NCI-H1048 (cell line): ENCODE data around the gene MGA.

Source experiments
- DNase-seq: peaks from one replicate; lab custom pipeline; 2025; lab: John Stamatoyannopoulos, UW

The MGA gene

DNA sequence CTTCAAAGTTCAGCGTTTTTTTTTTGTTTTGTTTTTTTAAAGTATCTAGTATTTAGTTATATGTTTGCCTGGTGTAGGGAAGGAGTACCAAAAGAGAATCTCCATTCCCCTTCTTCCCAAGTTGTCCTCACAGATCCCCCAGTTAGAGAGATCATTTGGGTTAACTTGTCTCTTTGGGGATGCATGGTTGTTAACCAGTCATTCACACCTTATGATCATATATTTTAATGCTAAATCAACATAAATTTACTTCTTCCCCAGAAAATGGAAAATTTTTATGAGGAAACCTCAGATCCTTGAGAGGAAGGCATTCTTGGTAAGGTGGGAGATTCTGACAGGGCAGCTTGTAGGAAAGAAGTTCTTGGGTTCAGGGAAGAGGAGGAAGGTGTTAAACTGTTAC is 1.5 kb upstream of the MGA start:
- no peak for DNase-seq

DNA sequence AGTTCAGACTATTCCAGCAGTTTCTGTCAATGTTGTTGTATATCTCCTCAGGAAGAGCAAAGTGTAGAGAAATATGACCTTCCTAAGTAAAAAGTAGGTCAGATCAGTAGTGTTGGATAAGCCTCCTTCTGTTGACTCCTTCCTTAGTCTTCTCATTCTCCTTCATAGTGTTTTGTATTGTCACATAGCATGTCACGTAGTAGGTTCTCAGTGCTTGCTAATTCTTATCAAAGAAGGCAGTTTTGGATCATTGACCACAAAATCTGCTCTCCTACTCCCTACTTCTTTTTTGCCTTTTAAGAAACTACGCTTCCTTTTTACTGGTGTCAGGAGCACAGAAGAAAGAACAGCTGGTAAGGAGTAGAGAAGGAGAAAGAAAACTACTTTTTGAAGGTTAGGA is 1.0 kb upstream of the MGA start:
- no peak for DNase-seq

DNA sequence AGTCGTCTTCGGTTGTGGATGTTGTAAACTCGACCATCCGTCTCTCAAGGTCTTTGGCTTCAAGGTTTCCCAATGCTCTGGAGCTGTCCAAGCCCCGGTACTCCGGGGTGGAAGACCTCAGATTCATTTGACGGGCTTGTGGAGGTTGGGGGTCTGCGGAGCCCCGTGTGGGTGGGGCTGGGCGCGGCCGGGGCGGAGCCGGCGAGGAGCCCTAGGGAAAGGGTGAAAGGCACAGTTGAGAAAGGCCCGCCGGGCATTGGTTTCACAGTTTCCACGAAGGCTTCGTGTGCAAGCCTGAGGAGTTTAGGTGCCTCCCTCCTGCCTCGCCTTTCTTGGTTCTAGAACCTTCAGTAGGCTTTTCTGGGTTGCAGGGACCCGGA is 360 bp upstream of the MGA start:
- DNase-seq = no peak

DNA sequence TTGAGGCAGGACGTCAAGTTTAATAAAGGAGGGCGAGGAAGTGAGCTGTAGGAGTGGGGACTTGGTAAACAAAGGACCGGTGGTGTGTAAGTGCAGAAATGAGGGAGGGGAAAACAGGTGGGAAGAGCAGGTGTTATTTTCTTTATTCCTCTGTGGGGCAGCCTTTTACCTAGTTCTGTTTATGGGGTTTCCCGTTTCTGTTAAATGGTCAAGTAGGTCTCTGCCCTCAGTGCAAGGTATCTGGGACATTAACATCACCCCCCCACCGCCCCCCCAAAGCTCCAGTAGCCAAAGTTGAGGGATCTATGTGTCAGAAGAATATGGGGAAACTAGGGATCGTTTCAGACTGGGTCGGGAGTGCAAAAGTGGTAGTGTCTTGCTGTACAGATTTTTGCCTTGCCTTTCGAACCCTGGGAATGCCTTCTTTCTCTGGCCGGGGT is 893 bp downstream of the MGA start:
- no peak for DNase-seq

DNA sequence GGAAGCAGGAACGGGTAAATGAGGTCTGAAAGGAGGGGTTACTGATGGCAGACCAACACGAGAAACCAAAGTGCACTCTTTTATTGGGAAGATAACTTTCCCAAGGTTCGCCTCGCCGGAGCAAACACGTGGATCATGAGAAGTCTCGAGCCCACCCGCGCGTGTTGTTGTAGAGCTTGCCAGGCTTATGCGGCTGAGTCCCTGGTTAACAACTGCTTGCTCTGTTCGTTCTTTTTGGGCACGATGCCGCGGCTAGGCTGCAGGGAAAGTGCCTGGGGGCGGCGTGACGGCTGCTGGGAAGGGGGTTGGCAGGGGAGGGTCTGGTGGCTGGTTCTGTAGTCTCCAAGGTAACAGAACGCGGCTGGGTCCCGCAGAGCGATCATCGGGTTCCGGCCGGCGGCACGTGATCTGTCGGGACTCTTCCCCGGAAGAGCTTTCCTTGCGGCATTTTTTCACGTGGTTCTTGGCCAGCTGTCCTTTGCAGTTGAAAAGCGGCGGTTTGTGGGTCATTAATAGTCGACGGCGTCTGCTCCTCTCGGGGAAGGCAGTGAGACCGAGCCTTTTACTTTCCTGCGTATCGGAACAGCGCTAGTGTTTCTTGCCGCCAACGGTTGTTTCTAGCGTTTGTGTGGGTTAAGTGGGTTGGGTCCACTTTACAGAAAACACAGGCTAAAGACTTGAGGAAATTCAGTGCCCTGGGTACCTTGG is 1.5 kb downstream of the MGA start:
- DNase-seq = no peak

DNA sequence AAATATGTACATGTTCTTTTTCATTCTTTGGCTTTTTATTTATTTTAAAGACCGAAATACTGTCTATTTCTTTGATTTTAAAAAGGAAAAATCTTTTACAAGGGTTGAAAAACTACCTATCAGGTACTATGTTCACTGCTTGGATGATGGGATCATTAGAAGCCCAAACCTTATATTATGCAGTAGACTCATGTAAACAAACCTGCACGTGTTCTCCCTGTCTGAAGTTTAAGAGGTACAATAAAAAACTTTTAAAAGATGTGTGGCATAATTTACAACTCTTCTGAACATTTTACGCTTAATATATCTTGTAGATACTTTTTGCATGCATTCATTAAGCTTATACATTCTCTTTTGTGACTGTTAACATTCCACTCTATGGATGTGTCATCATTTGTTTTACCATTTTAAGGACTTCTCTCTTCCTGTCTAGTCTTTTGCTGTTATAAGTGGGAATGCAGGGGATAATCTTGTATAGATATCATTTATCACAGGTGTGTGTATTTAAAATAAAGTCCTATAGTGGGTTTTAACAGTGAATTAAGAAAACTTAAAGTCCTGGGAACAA is 6.2 kb downstream of the MGA start:
- DNase-seq = no peak

DNA sequence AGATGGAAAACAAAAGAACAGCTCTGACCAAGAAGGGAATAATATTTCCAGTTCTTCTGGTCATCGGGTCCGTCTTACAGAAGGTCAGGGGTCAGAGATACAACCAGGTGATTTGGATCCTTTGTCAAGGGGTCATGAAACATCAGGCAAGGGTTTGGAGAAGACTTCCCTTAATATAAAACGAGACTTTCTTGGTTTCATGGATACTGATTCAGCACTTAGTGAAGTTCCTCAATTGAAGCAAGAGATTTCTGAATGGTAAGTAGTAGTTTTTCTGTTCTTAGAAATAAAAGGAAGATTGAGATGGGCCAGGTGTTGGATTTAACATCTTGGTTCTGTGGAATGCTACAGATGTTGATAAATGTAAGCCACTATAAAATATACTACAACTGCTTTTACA is 9.5 kb downstream of the MGA start:
- DNase-seq = no peak

DNA sequence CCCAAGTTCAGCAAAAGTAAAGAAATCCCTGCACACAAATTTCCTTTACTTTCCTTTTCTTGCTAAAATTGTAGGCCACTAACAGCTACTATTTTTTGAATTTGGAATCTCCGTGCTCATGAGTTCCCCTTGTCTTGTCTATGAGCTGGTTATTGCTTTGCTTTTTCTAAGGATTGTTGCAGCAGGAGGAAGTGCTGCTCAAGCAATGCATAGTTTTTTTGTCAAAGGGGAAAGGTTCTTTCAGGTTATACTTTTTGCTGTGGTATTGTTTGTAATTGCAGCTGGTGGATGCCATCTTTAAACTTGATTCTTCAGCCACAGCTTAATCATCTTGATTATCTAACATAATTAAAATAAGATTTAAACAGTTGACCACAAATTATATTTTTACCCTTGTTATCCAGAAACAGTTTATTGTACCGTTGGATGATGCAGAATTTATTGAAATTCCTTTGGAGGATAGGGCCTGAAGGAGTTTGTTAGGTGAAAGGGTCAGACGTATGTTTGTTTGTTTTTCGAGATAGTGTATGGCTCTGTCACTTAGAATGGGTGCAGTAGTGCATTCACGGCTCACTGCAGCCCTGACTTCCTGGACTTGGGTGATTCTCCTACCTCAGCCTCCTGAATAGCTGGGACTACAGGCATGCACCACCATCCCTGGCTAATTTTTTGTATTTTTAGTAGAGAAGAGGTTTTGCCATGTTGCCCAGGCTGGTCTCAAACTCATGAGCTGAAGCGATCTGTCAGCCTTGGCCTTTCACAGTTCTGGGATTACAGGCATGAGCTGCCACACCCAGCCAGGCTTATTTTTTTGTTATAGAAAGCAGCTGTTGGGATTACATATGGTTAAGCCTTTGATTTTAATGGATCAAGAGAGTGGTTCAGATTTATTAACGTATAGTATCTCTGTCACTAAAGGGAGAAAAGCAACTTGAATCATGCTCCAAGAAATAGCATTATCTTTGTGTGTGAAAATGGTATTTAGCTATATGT is 11.7 kb downstream of the MGA start:
- DNase-seq = no peak

DNA sequence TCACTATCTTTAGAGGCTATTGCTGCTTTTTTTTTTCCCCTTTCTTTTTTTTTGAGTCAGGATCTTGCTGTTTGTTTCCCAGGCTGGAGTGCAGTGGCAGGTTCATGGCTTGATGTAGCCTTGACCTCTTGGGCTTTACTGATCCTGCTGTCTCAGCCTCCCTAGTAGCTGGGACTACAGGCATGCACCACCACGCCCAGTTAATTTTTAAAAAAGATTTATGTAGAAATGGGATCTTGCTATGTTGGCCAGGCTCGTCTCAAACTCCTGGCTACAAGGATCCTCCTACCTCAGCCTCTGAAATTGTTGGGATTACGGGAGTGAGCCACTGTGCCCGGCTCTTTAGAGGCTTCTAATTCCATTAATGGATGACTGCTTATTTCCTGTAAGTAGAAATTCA is 15.1 kb downstream of the MGA start:
- DNase-seq = no peak

DNA sequence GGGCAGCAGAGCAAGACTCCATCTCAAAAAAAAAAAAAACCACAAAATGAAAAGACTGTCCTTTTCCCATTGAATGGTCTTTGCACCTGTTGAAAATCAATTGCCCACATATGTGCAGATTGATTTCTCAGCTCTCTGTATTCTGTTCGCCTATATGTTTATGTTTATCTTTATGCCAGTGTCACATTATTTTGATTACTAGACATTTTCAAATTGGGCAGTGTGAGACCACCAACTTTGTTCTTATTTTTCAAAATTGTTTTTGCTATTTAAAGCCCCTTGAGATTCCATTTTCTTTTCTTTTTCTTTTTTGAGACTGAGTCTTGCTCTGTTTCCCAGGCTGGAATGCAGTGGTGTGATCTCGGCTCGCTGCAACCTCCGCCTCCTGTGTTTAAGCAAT is 18.5 kb downstream of the MGA start:
- DNase-seq = no peak

DNA sequence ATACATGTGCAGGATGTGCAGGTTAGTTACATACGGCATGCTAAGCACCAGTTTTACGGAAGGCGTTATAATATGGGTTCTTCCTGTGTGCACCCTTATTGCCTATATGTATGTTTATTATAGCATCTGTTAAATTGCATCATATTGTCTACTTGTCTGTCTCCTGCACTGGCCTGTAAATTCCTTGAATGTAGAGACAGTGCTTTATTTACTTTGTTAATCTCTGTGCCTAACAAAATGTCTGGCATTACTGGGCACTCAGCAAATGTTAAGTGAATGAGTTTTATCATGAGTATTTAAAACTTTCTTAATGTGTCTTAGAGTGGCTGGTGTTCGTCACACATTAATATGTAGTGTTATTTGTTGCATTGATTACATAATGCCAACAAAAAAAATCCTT is 23.8 kb downstream of the MGA start:
- DNase-seq = no peak

DNA sequence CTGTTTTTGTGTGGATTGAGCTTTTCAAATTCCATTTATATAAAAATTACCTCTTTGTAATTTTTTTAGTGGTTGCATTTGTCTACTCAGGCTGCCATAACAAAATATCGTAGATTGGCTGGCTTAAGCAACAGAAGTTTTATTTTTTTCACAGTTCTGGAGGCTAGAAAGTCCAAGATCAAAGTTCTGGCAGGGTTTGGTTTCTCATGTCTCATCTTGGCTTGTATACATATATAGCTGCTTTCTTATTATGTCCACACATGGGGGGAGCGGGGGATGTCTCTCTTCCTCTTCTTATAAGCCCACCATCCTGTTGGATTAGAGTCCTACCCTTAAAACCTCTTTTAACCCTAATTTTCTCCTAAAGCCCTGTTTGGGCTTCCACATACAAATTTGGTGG is 28.5 kb downstream of the MGA start:
- DNase-seq = no peak

DNA sequence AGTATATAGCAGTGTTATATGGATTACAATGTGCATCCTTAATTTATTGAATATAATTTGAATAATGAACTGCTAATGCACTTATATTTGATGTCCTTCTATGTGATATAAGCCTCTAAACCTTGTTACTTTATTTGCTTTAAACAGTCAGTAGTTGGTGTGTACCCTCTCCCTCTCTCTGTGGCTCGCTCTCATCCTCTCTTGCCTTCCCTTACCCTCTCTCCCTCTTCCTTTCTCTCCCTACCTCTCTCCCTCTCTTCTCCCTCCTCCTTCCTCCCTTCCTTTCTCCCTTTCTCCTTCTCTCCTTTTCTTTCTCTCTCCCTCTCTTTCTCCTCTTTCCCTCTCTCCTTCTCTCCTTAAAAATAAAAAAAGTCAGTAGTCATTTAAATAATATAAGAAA is 28.9 kb downstream of the MGA start:
- DNase-seq = no peak

DNA sequence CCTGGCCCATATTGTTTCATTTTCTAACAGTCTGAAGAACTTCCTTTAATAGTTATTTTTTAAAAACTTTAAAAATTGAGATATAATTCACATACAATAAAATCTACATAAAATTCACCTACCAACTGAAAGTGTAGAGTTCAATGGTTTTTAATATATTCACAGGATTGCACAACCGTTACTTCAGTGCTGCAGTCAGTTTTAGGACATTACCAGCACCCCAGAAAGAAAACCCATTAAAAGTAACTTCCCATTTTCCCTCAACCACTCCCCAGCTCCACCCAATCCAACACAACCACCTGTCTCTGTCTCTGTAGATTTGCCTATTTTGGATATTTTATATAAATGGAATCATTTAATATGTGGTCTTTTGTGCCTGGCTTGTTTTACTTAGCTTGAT is 29.6 kb downstream of the MGA start:
- no peak for DNase-seq

DNA sequence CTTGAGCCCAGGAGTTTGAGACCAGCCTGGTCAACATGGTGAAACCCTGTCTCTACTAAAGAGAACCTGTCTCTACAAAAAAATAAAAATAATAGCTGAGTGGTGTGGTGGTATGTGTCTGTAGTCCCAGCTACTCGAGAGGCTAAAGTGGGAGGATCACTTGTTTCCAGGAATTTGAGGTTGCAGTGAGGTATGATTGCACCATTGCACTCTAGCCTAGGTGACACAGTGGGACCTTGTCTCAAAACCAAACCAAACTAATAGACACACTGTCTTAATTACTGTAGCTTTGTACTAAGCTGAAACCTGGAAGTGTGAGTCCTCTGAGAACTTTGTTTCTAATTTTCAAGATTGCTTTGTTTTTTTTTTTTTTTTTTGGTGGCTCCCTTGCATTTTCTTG is 30.4 kb downstream of the MGA start:
- DNase-seq = no peak

DNA sequence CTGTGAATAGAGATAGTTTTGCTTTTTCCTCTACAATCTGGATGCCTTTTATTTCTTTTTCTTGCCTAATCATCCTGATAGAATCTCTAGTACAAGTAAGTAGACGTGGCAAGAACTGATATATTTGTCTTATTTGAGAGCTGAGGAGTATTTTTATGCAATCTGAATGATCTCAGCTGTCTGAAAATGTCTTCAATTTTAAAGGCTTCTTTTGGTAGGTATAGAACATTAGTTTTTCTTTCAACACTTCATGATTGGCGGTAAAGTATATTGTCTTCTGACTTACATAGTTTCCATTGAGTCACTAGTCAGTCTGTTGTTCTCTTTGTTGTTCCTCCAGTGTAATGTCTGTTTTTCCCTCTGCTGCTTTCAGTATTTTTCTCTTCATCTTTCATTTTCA is 31.3 kb downstream of the MGA start:
- no peak for DNase-seq

DNA sequence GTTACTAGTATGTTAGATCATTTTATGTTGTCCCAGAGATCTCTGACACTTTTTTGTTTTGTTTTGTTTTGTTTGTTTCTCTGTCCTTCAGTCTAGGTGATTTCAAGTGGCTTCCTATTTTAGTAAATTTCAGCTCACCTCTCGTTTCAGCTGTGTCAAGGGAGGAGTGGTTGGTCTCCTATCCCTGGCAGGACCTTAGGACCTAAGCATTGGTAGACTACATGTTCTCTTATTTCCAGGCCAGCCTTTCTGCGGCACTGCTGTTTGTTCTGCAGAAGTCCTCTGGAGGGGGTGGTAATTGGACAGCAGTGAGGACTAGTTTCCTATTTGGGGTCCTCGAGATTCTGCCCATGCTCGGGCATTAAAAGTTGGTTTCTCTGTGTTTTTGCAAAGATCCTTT is 31.8 kb downstream of the MGA start:
- DNase-seq = no peak

DNA sequence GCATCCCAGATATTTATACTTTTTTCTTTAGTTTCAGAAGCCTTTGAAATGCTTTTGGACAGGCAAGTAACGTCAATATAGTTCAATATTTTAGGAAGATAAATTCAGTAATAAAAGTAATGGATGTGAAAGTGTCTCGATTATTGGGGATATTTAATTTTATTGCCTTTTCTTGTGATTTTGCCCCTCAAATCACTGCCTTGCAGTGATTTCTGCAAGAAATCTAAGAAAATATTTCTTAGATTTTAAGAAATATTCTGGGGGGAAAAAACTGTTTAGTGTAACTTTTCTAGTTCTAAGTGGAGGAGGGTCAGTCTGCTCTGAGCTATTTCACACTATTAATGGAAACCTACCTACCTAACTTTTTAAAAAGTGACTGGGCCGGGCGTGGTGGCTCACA is 33.6 kb downstream of the MGA start:
- no peak for DNase-seq

DNA sequence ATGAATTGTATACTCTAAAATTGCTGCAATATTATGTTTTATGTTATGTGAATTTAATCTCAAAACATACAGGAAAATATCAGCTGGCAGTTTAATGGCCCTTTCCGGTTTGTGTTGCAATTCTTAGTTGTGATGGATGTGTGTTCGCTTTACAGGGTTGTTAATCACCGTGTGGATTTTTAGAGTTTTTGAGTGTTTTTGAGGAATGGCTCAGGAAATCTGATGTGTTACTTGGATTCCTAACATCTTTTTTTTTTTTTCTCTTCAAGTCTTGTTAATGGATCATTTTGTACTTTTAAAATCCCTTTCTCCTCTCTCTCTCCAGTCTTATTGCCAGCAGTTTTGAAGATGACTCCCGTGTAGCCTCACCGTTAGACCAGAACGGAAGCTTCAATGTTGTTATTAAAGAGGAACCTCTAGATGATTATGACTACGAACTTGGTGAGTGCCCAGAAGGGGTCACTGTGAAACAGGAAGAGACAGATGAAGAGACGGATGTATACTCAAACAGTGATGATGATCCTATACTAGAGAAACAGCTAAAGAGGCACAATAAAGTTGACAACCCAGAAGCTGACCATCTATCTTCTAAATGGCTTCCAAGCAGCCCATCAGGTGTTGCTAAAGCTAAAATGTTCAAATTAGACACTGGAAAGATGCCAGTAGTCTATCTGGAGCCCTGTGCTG is 35.7 kb downstream of the MGA start:
- no peak for DNase-seq

DNA sequence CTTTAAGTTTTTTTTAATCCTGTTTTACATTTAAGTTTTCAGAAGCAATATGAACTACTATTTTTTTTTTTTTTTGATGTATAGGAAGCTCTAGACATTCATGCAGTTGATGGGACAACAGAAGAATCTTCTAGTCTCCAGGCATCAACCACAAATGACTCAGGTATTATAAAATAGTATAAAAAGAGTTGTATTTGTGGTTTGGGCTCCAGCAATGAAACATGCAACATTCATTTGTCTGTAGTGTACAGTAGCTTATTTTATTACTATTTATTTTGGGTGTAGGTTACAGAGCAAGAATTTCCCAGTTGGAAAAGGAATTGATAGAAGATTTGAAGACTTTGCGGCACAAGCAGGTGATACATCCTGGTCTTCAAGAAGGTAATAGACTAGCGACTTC is 38.6 kb downstream of the MGA start:
- no peak for DNase-seq

DNA sequence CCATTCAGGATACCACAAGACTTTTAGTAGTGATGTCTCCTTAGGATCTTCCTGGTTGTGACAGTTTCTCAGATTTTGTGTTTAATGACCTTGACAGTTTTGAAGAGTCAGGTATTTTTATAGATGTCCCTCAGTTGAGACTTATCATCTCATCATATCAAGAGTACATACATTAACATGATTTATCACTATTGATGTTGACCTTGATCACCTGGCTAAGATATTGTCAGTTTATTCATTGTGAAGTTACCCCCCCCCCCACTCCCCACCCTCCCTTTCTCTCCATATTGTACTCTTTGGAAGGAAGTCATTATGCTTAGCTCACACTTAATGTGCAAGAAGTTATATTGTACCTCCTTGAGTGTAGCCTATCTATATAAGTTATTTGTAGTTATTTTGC is 42.9 kb downstream of the MGA start:
- DNase-seq = no peak

DNA sequence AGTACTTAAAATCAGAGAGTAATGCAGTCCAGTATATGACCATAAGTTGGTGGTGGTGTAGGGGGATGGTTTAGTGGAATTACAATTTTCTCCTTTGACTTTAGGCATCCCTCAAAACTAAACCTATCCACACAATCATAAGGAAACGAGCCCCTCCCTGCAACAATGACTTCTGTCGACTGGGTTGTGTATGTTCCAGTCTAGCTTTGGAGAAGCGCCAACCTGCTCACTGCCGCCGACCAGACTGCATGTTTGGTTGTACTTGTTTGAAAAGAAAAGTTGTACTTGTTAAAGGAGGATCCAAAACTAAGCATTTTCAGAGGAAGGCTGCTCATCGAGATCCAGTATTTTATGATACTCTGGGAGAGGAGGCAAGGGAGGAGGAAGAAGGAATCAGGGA is 52.8 kb downstream of the MGA start:
- DNase-seq = no peak

DNA sequence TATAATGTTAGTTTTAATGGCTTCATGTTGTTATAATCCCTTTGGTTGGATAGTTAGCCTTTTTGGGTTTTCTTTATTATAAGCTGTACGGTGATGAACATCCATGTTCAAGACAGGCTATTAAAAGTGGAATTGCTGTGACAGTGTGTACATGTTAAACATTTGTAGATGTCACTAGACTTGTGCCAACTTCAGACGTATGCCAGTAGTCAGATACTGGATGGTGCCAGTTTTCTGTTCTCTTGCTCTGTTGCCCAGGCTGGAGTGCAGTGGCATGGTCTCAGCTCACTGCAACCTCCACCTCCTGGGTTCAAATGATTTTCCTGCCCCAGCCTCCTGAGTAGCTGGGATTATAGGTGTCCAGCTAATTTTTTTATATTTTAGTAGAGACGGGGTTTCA is 54.1 kb downstream of the MGA start:
- no peak for DNase-seq
